ENCODE measurements around the gene EID3.

EID3 gene

GRCh38 chr12:104340177-104340576 lies 36.6 kb downstream of the EID3 start:
- DNase-seq (ENCODE audit: low spot score): no peak

DNA sequence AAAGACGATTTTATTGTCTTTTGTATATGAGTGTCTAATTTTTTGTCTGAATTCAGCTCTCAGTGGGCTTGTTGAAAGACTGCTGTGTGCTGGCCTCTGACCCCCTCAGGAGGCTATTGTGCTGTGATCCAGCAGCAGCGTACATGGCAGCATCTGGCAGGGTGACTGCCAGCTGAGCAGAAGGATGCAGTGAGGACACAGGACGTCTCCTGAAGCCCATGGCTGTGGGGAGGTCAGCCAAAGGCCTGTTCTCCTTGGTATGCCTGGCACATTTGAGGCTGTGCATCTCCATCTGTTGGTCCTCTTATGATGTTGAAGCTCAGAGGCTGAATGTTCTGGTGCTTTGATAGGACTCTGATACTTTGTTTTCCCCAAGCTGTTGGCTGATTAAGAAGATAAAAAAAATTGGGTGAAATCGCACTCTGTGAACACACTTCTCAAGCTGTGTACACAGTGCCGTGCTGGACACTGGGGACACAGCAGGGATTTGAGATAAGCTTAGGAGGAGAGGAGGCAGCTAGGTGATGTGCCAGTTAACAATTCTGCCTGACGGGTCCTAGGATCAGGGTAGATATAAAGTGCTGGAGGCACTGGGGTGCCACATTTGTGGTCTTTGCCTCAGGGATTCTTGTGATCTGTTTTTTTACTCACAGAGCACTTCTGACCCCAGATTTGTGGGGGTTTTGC lies 37.5 kb downstream of the EID3 start:
- no peak for DNase-seq (ENCODE audit: low spot score)

DNA sequence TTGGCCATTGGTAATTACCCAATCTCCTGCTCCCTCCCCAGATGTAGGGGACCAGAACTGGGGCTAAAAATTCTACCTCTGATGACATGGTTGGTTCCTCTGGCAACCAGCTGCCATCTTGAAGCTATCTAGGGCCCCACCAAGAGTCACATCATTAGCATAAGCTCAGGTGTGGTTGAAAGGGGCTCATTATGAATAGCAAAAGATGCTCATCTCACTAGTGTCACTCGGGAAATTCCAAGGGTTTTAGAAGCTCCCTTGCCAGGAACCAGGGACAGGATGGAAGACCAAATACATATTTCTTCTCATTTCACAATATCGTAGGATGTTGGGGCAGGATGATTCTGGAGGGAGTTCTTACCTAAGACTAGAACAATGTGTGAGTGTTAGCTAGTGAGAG lies 38.6 kb downstream of the EID3 start:
- DNase-seq (ENCODE audit: low spot score): no peak

DNA sequence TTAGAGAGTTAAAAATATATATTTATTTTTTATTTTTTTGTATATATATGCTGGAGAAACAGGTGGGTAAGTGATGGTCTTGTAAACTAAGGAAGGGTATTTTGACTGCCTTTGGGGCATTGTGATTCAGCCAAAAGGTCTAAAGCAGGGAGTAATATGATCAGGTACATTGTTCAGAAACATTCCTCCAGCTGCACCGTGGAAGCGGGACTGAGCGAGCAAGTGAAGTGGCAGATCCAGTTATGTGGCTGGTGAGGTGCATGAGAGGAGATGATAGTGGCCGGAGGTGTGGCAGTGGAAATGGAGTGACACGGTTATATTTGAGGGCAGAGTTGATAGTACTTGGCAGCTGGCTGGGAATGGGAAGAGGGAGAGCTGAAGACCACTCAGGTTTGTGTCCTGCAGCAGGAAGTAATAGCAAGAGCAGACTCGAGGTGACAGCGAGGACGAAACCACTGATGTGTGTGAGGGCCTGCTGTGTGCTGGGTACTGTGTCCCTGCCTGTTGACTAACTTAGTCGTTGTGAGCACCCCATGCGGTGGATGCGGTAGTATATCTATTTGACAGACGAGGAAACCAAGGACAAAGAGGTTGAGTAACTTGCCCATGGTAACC lies 39.2 kb downstream of the EID3 start:
- no peak for DNase-seq (ENCODE audit: low spot score)

- no peak for DNase-seq (ENCODE audit: low spot score)
Measured at GRCh38 chr12:104344682-104345081, 41.1 kb downstream of the EID3 start.

- DNase-seq (ENCODE audit: low spot score): no peak
Measured at GRCh38 chr12:104345234-104346066, 41.9 kb downstream of the EID3 start.

DNA sequence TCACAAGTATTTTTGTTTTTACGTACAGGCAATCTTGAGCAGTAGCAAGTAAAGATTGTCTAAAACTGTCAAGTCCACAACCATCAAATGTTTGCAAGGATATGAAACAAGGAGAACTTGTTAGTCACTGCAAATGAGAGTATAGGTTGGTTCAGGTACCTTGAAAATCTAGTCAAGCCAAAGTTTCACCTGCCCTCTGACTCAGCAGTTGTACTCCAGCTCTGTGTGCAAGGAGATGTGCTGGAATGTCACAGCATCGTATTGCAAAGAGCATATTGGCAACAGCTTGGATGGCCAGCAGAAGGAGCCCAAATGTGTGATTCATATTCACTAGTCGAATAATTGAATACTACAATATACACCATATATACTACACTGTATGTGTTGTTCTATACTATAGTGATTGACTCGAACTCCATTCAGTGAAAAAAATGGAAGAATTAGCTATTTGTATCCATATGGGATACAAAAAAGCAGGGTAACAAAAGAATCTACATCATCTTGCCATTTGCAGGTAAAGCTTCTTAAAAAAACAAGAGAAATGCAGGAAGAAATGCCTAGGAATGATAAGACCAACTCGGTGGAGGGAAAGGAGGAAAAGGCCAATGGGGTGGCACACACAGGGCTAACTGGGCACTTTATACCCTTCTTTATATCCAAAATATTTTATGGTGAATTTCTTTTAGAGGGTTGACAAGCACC lies 44.0 kb downstream of the EID3 start:
- DNase-seq (ENCODE audit: low spot score): no peak

- DNase-seq (ENCODE audit: low spot score): no peak
Measured at GRCh38 chr12:104348283-104348993, 44.9 kb downstream of the EID3 start.

- DNase-seq (ENCODE audit: low spot score): no peak
Measured at GRCh38 chr12:104348994-104349494, 45.5 kb downstream of the EID3 start.

GRCh38 chr12:104350211-104351056 lies 46.9 kb downstream of the EID3 start:
- DNase-seq (ENCODE audit: low spot score): no peak

GRCh38 chr12:104351057-104351983 lies 47.8 kb downstream of the EID3 start:
- no peak for DNase-seq (ENCODE audit: low spot score)

DNA sequence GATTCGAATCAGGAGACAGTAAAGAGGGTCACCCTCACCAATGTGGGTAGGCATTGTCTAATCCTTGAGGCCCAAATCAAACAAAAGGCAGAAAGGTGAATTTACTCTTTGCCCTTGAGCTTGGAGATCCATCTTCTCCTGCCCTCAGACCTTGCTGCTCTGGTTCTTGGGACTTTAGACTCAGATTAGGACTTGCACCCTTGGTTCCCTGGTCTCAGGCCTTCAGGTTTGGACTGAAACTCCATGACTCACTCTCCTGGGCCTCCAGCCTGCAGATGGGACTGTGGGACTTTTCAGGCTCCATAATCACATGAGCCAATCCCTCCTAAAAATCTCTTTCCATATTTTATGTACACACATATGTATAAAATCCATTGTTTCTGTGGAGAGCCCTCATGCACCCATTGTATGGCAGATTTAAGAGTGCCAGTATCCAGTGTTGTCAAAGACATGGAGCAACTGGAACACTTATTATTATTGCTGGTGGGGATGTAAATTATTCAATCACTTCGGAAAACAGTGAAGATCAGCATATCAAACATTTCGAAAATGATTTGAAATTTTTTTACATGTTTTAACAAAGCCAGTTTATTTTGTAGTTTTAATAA lies 48.7 kb downstream of the EID3 start:
- no peak for DNase-seq (ENCODE audit: low spot score)

DNA sequence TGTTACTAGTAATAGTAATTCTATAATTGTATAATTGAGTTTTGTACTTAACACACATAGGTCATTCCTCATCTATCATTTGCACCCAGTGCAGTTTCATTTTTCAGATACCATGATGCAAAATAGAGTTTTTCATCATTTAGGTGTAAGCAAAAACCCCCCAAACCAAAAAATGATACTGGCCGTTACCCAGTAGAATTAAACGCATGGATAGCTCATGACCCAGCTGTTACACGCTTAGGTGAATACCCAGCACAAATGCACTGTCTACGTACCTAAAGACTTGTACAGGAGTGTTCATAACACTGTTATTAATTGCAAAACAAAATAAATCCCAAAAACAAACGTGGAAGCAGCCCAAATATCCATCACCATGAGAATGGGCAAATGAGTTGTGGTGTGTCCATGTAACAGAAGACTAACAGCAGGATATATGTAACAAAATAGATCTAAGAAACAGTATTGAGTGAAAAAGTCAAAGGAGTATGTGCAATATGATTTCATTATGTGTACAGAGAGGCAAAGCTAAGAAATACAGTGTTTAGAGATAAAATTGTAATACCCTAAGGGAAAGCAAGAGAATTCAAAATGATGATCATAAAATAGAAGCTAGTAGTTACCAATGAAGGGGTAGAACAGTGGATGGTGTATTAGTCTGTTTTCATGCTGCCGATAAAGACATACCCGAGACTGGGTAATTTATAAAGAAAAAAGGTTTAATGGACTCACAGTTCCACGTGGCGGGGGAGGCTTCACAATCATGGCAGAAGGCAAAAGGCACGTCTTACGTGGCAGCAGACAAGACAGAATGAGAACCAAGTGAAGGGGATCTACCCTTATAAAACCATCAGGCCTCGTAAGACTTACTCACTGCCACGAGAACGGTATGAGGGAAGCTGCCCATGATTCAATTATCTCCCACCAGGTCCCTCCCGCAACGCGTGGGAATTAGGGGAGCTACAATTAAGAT lies 49.8 kb downstream of the EID3 start:
- DNase-seq (ENCODE audit: low spot score): no peak

GRCh38 chr12:104354167-104354867 lies 50.8 kb downstream of the EID3 start:
- DNase-seq (ENCODE audit: low spot score): no peak

All from HuH-7 (cell line).